22Rv1 (cell line): Measurements from ENCODE around the gene SUMF1.

Experiments
- ZFX ChIP-seq: fragments of 450-650 bp; IDR thresholded peaks from 2 replicates; pipeline ENCODE4 v1.6.1; 2017; ENCODE audit warnings: antibody characterized with exemption, borderline replicate concordance
- TF ChIP-seq, protein P1 (sequence below): fragments of 450-650 bp; IDR thresholded peaks from 2 replicates; pipeline ENCODE4 v1.5.1; 2017; ENCODE audit warnings: mild to moderate bottlenecking

DNA sequence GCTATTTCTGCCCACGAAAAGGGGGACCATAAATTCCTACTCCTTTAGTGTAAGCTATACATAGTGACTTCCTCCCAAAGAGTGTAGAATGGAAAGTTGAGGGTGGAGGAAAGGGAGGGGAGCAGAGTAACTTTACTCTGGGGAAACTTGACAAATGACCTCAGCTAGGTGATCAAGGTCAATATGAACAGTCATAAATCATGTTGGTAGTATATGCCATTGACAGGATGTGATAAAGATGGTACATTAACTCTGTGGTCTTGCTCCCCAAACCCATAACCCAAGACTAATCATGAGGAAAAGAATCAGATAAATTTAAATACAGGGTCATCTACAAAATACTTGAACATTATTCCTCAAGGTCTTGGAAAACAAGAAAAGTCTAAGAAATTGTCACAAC lies 145.3 kb downstream of the SUMF1 start:
- TF ChIP-seq ZFX, result no peak
- TF ChIP-seq, protein P1, sequence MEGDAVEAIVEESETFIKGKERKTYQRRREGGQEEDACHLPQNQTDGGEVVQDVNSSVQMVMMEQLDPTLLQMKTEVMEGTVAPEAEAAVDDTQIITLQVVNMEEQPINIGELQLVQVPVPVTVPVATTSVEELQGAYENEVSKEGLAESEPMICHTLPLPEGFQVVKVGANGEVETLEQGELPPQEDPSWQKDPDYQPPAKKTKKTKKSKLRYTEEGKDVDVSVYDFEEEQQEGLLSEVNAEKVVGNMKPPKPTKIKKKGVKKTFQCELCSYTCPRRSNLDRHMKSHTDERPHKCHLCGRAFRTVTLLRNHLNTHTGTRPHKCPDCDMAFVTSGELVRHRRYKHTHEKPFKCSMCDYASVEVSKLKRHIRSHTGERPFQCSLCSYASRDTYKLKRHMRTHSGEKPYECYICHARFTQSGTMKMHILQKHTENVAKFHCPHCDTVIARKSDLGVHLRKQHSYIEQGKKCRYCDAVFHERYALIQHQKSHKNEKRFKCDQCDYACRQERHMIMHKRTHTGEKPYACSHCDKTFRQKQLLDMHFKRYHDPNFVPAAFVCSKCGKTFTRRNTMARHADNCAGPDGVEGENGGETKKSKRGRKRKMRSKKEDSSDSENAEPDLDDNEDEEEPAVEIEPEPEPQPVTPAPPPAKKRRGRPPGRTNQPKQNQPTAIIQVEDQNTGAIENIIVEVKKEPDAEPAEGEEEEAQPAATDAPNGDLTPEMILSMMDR, result no peak
